T-helper 1 cell (primary cell): ENCODE results near the gene CDYL2.
"Not testable (repeated sequence)": the region's sequence is repeated elsewhere in the genome, so short reads cannot be mapped to it uniquely, and the experiment has no call there.

ENCODE experiments used
- DNase-seq, 5 donors: peaks; one replicate each; pipeline ENCODE4 v3.0.0-alpha.2; 2012 to 2020
- total RNA-seq, 4 donors: gene quantifications; one replicate each; lab custom pipeline; 2026; lab: John Stamatoyannopoulos, UW

Gene CDYL2, protein sequence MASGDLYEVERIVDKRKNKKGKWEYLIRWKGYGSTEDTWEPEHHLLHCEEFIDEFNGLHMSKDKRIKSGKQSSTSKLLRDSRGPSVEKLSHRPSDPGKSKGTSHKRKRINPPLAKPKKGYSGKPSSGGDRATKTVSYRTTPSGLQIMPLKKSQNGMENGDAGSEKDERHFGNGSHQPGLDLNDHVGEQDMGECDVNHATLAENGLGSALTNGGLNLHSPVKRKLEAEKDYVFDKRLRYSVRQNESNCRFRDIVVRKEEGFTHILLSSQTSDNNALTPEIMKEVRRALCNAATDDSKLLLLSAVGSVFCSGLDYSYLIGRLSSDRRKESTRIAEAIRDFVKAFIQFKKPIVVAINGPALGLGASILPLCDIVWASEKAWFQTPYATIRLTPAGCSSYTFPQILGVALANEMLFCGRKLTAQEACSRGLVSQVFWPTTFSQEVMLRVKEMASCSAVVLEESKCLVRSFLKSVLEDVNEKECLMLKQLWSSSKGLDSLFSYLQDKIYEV
- total RNA-seq, result 22.2 to 31.3 (median 25.3) reads per million in 4 donors

GRCh38 chr16:80804526-80805383, at the start of gene CDYL2:
CDYL2 (minus strand) TSS chr16:80804598; CDS start chr16:80804173, 425 bp downstream.
- DNase-seq, result peak; percentile 17 to 53 (median 19)

DNA sequence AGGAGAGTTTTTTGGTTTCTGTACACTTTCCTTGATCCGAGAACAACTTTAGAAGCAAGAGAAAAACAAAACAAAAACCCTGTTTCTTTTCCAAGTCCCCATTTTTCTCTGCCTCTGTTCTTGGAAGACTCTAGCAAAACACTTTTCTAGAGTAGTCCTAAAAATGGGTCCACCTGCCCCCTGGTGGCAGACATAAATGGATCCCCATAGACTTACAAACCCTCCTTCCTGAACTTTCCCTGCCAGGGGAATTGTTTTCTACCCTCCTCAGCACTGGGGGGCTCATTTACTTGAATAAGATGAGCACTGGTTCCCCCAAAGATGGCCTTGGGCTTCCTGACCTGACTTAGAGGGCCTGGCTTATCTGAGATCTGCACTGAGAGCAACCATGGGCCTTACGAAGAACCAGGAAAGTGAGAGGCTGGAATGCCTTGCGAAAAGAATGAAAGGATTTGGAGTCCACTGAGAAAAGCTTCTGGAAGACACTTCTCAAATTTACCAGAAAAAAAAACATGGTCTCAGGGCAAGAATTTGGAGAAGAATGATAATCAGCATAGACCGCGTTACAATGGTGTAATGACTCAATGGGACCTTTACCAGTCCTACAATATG, 48.0 kb upstream of the CDYL2 start:
- DNase-seq, result peak in 2 of 5 donors; percentile 6 to 13

DNA sequence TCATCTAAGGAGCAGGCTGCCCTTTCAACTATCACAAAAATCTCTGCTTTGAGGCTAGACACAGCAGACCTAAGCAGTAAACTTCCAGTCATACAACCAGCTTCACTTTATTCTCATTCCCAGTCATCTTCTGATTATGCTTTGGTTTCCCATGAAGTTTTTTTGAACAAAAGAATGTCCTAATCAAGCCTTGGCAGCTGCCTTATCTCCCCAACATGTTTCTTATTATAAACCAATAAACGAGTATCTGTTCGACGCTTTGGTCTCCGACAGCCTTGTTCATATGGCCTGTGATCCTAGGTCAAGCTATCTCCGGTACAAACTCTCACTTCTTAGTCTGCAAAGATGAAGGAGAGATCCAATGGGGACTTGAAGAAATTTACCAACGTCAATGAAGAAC, 47.4 kb upstream of the CDYL2 start:
- DNase-seq, result no peak

DNA sequence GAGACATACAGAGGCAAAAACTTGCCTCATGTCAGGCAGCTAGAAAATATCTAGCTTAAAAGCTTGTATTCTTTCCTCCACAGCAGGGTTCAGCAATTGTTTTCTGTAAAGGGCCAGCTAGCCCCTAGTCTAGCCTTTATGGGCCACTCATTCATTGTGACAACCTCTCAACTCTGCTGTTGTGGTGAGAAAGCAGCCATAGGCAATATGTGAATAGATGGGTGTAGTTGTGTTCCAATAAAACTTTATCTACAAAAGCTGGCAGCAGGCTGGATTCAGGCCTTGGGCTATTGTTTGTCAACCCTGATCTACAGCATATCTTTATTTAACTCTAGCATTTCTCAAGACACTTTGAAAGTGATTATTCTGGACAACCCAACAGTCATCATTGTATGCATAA, 46.4 kb upstream of the CDYL2 start:
- DNase-seq, result no peak

- no peak for DNase-seq
Observed at GRCh38 chr16:80848862-80849261, 44.5 kb upstream of the CDYL2 start.

DNA sequence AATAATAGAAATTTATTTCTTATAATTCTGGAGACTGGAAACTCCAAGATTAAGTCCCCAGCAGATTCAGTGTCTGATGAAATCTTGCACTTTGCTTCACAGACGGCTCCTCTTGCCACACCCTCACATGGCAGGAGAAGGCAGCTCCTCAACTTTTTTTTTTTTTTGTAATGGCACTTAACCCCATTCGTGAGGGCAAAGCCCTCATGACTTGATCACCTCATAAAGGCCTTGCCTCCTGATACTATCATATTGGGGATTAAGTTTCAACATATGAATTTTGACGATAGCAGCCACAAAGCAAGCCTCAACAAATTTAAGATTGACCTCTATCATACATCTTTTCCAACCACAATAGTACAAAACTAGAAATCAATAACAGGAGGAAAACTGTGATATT, 42.3 kb upstream of the CDYL2 start:
- DNase-seq, result no peak

GRCh38 chr16:80846275-80846674, 41.9 kb upstream of the CDYL2 start:
- no peak for DNase-seq

- no peak for DNase-seq
Observed at GRCh38 chr16:80844395-80844794, 40.0 kb upstream of the CDYL2 start.

GRCh38 chr16:80841231-80841630, 36.8 kb upstream of the CDYL2 start:
- DNase-seq, result no peak

DNA sequence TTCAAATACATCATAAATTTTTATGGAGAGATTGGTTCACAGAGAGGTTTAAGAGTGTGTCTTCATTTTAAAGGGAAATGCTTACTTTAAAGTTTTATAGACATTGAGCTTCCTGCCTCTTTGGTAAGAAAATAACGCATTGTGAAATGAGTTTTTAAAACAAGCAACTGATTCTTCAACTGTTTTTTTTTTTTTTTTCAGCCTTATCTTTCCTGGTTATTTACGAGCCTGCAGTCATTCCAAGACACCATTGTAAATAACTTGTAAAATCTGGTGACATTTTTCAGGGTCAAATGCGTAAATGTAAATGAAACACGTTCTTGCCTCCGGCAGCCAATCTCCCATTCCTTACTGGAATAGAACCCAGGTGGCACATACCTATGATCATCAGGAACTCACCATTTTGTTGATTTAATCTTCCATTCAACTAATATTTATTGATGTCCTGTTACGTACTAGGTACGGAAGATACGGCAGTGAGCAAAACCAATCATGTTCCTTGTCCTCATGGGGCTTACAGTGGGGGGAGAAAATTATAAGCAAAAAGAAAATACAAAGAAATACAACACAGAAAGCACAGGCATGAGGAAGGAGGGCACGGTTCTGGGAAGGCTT, 33.2 kb upstream of the CDYL2 start:
- DNase-seq, result no peak

GRCh38 chr16:80836846-80837245, 32.4 kb upstream of the CDYL2 start:
- no peak for DNase-seq

DNA sequence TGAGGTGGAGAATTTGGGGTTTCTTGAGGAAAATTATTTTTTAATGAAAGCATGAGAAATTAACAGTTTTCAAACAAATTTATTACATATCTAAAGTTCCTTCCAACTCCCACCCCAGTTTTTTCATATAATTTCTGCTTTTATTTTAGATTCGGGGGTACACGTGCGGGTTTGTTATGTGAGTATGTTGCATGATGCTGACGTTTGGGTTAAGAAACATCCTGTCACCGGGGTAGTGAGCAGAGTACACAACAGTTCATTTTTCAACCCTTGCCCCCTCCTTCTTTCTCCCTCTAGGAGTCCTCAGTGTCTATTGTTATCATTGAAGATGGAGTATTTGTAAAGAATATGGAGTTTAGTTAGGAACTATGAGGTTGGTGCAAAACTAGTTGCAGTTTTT, 31.8 kb upstream of the CDYL2 start:
- no peak for DNase-seq

- DNase-seq, result no peak
Observed at GRCh38 chr16:80831039-80831438, 26.6 kb upstream of the CDYL2 start.

- DNase-seq, result no peak
Observed at GRCh38 chr16:80828495-80828894, 24.1 kb upstream of the CDYL2 start.

DNA sequence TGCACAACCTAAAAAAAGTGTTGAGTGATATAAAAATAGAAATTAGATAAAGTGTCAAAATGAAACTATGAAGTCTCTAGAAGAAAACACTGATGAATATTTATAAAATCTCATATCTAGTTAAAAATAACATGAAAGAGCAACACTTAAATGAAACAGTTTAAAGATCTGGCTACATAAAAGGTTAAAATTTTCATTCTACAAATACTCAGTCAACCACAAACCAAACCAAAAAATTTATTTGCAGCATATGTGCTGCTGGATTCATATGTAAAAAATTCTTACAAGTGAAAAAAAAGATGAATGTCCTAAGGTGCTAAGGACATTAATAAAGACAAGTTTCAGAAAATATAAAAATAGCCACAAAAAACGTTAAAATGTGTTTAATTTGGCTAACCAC, 22.6 kb upstream of the CDYL2 start:
- no peak for DNase-seq

DNA sequence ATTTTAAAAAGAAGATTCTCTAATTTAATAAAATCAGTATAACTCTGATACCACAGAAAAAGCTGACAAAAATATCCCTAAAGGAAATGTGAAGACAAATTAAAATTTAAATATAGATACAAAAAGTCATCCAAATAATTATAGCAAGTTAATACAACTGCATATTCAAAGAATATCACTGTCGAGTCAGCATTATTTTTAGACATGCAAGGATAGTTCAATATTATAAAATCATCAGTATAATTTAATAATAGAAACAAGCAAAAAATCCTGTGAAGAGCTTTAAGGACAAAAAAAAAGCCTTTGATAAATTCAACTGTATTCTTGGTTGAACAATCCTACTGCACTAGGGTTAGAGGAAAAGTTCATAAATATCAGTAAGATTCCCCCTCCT, 21.0 kb upstream of the CDYL2 start:
- no peak for DNase-seq

- DNase-seq, result peak in 2 of 5 donors; percentile 22 to 72
Observed at GRCh38 chr16:80824623-80825364, 20.4 kb upstream of the CDYL2 start.

DNA sequence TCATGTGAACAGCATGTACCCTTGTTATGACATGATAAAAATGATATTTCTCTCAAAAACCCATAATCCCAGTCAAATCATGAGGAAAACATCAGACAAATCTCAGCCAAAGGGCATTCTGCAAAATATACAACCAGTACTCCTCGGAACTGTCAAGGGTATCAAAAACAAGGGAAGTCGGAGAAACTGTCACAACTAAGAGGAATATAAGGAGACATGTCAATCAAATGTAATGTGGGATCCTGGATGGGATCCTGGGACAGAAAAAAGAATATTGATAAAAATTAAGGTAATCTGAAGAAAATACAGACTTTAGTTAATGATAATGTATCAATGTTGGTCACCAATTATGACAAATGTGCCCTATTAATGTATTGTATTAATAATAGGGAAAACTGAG, 15.6 kb upstream of the CDYL2 start:
- no peak for DNase-seq

GRCh38 chr16:80816356-80816755, 12.0 kb upstream of the CDYL2 start:
- no peak for DNase-seq

DNA sequence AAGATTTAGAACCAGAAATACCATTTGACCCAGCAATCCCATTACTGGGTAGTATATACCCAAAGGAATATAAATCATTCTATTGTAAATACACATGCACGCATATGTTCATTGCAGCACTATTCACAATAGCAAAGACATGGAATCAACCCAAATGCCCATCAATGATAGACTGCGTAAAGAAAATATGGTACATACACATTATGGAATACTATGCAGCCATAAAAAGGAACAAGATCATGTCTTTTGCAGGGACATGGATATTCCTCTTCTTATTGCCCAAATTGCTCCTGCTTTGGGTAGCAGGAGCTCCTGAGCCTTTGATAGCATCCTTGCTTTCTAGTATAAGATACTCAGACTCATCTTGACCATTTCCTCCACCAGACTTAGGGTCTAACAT, 10.9 kb upstream of the CDYL2 start:
- DNase-seq, result not testable (repeated sequence)

- DNase-seq, result no peak
Observed at GRCh38 chr16:80812593-80812992, 8.2 kb upstream of the CDYL2 start.

DNA sequence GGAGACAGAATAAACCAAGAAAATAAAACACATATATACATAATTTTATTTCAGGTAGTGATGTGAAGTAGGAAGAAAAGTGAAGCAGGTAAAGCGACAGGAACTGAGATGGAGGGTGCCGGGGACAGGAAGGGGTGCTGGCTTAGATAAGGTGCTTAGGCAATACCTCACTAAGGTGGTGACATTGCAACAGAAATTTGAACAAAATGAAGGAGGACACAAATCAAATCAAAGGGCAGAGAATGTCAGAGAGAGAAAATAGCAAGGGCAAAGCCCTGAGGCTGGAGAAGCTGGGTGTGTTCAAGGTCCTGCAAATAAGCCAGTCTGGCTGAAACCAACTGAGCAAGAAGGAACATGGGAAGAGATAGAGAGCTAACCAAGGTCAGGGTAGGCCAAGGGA, 5.0 kb upstream of the CDYL2 start:
- DNase-seq, result no peak
